Endothelial cell of umbilical vein (primary cell): ENCODE measurements around the gene C3. TPM values are rescaled to one million over a fixed set of nuclear protein-coding genes. Genes with fewer than 3 reads are reported as not detected.

Experiments
- BruUV-seq: library from RNA; stranded (reverse); fragments of 400-500 nt; replicated peaks from 2 replicates; lab custom pipeline; 2021; lab: Mats Ljungman, UMichigan
- CTCF ChIA-PET: fragments of 300-600, 350-600 bp; sonication (Branson Sonifier 250); formaldehyde crosslinking; loops from one replicate; lab custom pipeline; 2021; ENCODE audit warnings: antibody characterized with exemption, inconsistent platforms; lab: Charles Lee
- POLR2A ChIA-PET: fragments of 300-600, 350-600 bp; sonication (Branson Sonifier 250); formaldehyde crosslinking; loops from one replicate; lab custom pipeline; 2021; ENCODE audit warnings: antibody characterized with exemption, inconsistent platforms; lab: Charles Lee
- DNase-seq: peaks from one replicate; pipeline ENCODE4 v3.0.0-alpha.2; 2011; ENCODE audit warnings: low read depth, low spot score
- FAIRE-seq: peaks from 2 replicates; lab custom pipeline; 2011; peaks lifted over from hg19 to GRCh38; lab: Jason Lieb, UNC
- H2AFZ ChIP-seq: 2 replicates; pipeline ENCODE4 v1.6.0; 2012; ENCODE audit warnings: low read depth, low read length, control low read depth, inconsistent platforms
- H3K27ac ChIP-seq: 2 replicates; pipeline ENCODE4 v1.5.1; 2011; ENCODE audit warnings: low read depth, mild to moderate bottlenecking, control low read depth, low read length, moderate library complexity; ENCODE audit not compliant: insufficient read depth
- H3K27me3 ChIP-seq, 2 experiments: 2 replicates each; pipeline versions ENCODE4 v1.6.0 to v1.6.1; 2011; ENCODE audit warnings: low read length in 2 of 2, mixed read lengths in 1 of 2; ENCODE audit not compliant: control insufficient read depth in 2 of 2, insufficient read depth in 2 of 2
- H3K36me3 ChIP-seq, 2 experiments: 2 replicates in 1 of 2; 3 replicates in 1 of 2; pipeline ENCODE4 v1.5.1; 2011; ENCODE audit warnings: low read length in 2 of 2, mild to moderate bottlenecking in 1 of 2, moderate library complexity in 1 of 2; ENCODE audit not compliant: control insufficient read depth in 2 of 2, insufficient read depth in 2 of 2; ENCODE audit errors: extremely low read depth in 1 of 2
- H3K4me1 ChIP-seq: 3 replicates; pipeline ENCODE4 v1.5.1; 2011; ENCODE audit warnings: mild to moderate bottlenecking, low read length; ENCODE audit not compliant: control insufficient read depth, insufficient read depth; ENCODE audit errors: extremely low read depth
- H3K4me2 ChIP-seq: 2 replicates; pipeline ENCODE4 v1.6.1; 2011; ENCODE audit warnings: low read length, control low read depth, mixed read lengths; ENCODE audit not compliant: insufficient read depth
- H3K4me3 ChIP-seq, 3 experiments: fragments of 200-600 bp in 1 of 3; sonication (generic), shearing (Covaris generic) in 1 of 3; replicated peaks in 1 of 3; 2 replicates each; pipeline ENCODE4 v1.5.1; 2011 to 2016; ENCODE audit warnings: control low read depth in 3 of 3, low read length in 3 of 3, mild to moderate bottlenecking in 2 of 3, inconsistent platforms in 1 of 3, low read depth in 1 of 3, moderate library complexity in 1 of 3; ENCODE audit not compliant: insufficient read depth in 1 of 3
- H3K79me2 ChIP-seq: 2 replicates; pipeline ENCODE4 v1.6.0; 2012; ENCODE audit warnings: low read length, inconsistent platforms; ENCODE audit not compliant: control insufficient read depth, insufficient read depth
- H3K9ac ChIP-seq: replicated peaks from 2 replicates; pipeline ENCODE3; 2011; ENCODE audit warnings: low read length, control low read depth; ENCODE audit not compliant: insufficient read depth; ENCODE audit errors: extremely low read depth
- H3K9me1 ChIP-seq: replicated peaks from 3 replicates; pipeline ENCODE4 v1.6.0; 2011; ENCODE audit warnings: mild to moderate bottlenecking, low read length; ENCODE audit not compliant: control insufficient read depth, insufficient read depth; ENCODE audit errors: extremely low read depth
- H3K9me3 ChIP-seq: replicated peaks from 2 replicates; pipeline ENCODE4 v1.5.1; 2012; ENCODE audit warnings: low read length, inconsistent platforms; ENCODE audit not compliant: control insufficient read depth, insufficient read depth
- H4K20me1 ChIP-seq: replicated peaks from 2 replicates; pipeline ENCODE3; 2011; ENCODE audit warnings: mild to moderate bottlenecking, low read length; ENCODE audit not compliant: control insufficient read depth, insufficient read depth; ENCODE audit errors: extremely low read depth
- CTCF ChIP-seq, 2 donors: IDR thresholded peaks; 1 replicate in 1 of 2; 2 replicates in 1 of 2; pipeline ENCODE4 v1.5.1; 2011; ENCODE audit warnings: low read length in 2 of 2, mild to moderate bottlenecking in 2 of 2, moderate library complexity in 2 of 2, control low read depth in 1 of 2, inconsistent platforms in 1 of 2, low read depth in 1 of 2; ENCODE audit not compliant: insufficient read depth in 1 of 2; ENCODE audit errors: extremely low read depth in 1 of 2
- EZH2 ChIP-seq: IDR thresholded peaks from 2 replicates; pipeline ENCODE4 v1.6.1; 2012; ENCODE audit warnings: borderline replicate concordance, low read depth, mild to moderate bottlenecking, moderate library complexity, low read length, inconsistent platforms; ENCODE audit not compliant: severe bottlenecking
- FOS ChIP-seq: IDR thresholded peaks from 2 replicates; pipeline ENCODE4 v1.6.1; 2011; ENCODE audit warnings: mild to moderate bottlenecking, low read length, moderate library complexity, borderline replicate concordance; ENCODE audit not compliant: insufficient read depth
- GATA2 ChIP-seq: IDR thresholded peaks from 2 replicates; pipeline ENCODE4 v1.7.0; 2011; ENCODE audit warnings: low read depth, mild to moderate bottlenecking, moderate library complexity, mixed read lengths, low read length; ENCODE audit not compliant: insufficient read length, insufficient read depth
- JUN ChIP-seq: IDR thresholded peaks from 2 replicates; pipeline ENCODE4 v1.6.1; 2011; ENCODE audit warnings: borderline replicate concordance, low read depth; ENCODE audit not compliant: insufficient read length, insufficient read depth
- MAX ChIP-seq: IDR thresholded peaks from 2 replicates; pipeline ENCODE4 v1.6.1; 2011; ENCODE audit not compliant: insufficient read depth, insufficient read length
- MYC ChIP-seq: IDR thresholded peaks from one replicate; pipeline ENCODE4 v1.6.1; 2011; ENCODE audit warnings: mild to moderate bottlenecking, low read depth, low read length
- POLR2A ChIP-seq: IDR thresholded peaks from 2 replicates; pipeline ENCODE4 v1.6.1; 2012; ENCODE audit warnings: low read depth, mild to moderate bottlenecking, control low read depth, low read length
- POLR2AphosphoS5 ChIP-seq: IDR thresholded peaks from 2 replicates; pipeline ENCODE4 v1.6.1; 2012; ENCODE audit warnings: low read depth, mild to moderate bottlenecking, control low read depth, low read length, moderate library complexity; ENCODE audit not compliant: insufficient read depth
- dilution Hi-C: fragments of 300-500 bp; cut with MboI; formaldehyde crosslinking; loops from one replicate; pipeline ENCODE4 v1.15.0; 2019; ENCODE audit warnings: low sequenced_read_pairs; ENCODE audit not compliant: extremely low pct_ligation_motif_present
- intact Hi-C: fragments of 100-400 bp; cut with micrococcal nuclease; formaldehyde crosslinking; loops from one replicate; pipeline ENCODE4 v1.10.0; 2022
- polyA plus RNA-seq, 4 experiments: library from polyadenylated mRNA; depleted of rRNA in 3 of 4; stranded (reverse) in 3 of 4; unstranded in 1 of 4; fragments of >200 nt; gene quantifications; 2 replicates each; pipeline versions ENCODE4 v1.2.1 to v1.2.3, GENCODE V29; 2011 to 2012; ENCODE audit warnings: missing spikeins in 1 of 4
- total RNA-seq: library from RNA; stranded (reverse); gene quantifications from 2 replicates; pipeline ENCODE4 v1.2.3, GENCODE V29; 2021

The C3 gene
- total and polyA plus RNA-seq, 2 donors (not counting 3 experiments of a cell fraction or from before 2014, with no cell fraction given): 0.23 TPM; not detected in 1

GRCh38 chr19:6725513-6726231 lies 5.2 kb upstream of the C3 start:
- H3K79me2 ChIP-seq: no peaks in the 10 kb centered on the region
- H3K27me3 ChIP-seq: no peaks in the 10 kb centered on the region
- ChIA-PET POLR2A (interaction anchor here (0.6 kb wide), 1 partner anchor 46 kb away, joined by 6 read pairs; no protein-coding TSS in a partner anchor), CTCF (interaction anchor here (1.1 kb wide), 1 partner anchor 94 kb away, joined by 3 read pairs; no protein-coding TSS in a partner anchor)
- H4K20me1 ChIP-seq: no peaks in the 10 kb centered on the region
- no peaks in the 10 kb centered on the region for H3K36me3 ChIP-seq
- no peak overlapping the region for H3K4me3 ChIP-seq
- BruUV-seq: no TSS peak
- intact Hi-C loops: no loop called here
- no peaks in the 10 kb centered on the region for H3K9me3 ChIP-seq
- TF ChIP-seq EZH2 (no peak), MAX (no peak), POLR2AphosphoS5 (no peak), FOS (no peak), JUN (no peak), MYC (no peak), POLR2A (no peak), GATA2 (no peak), CTCF (IDR thresholded peaks at IDR 0.05; ENCODE audit: extremely low read depth in 1 of 2, insufficient read depth in 1 of 2, low read depth in 1 of 2, low read length in 2 of 2) (no peak)
- dilution Hi-C loops: no loop called here
- no peak overlapping the region for H3K9ac ChIP-seq
- H3K9me1 ChIP-seq: no peaks in the 10 kb centered on the region
- DNase-seq (no peak), FAIRE-seq (no peak)
- H3K4me1 ChIP-seq: no peaks in the 10 kb centered on the region
- H3K27ac ChIP-seq: no peak overlapping the region
- H2AFZ ChIP-seq: no peak overlapping the region
- H3K4me2 ChIP-seq: no peak overlapping the region
